Right lobe of liver (tissue), 6 donors: Measurements from ENCODE around the gene ZIC5. TPM values are rescaled to one million over a fixed set of nuclear protein-coding genes. Genes with fewer than 3 reads are reported as not detected.

Source experiments
- ATAC-seq, 4 donors: fragments of 200-7000 bp; cut with Tn5 transposase; one replicate each; pipeline ENCODE4 v1.9.1; 2020; ENCODE audit warnings: mild to moderate bottlenecking in 4 of 4, moderate library complexity in 4 of 4
- DNase-seq, 3 donors: peaks; one replicate each; pipeline ENCODE4 v3.0.0-alpha.2; 2020
- H3K27ac ChIP-seq, 3 donors: fragments of 200-600 bp; one replicate each; pipeline ENCODE4 v1.8.0; 2022
- H3K27me3 ChIP-seq, 2 donors: fragments of 200-600 bp; one replicate each; pipeline ENCODE4 v1.8.0; 2022
- H3K36me3 ChIP-seq, 4 donors: fragments of 200-600 bp; sonication (generic) in 1 of 4; one replicate each; pipeline versions ENCODE4 v1.5.1 to v1.8.0; 2017 to 2022; ENCODE audit warnings: control low read depth in 1 of 4
- H3K4me1 ChIP-seq, 4 donors: fragments of 200-600 bp; sonication (generic) in 1 of 4; one replicate each; pipeline versions ENCODE4 v1.5.1 to v1.8.0; 2017 to 2022; ENCODE audit warnings: control low read depth in 1 of 4
- H3K4me3 ChIP-seq, 3 donors: fragments of 200-600 bp; one replicate each; pipeline ENCODE4 v1.8.0; 2022
- H3K9me3 ChIP-seq, 4 donors: fragments of 200-600 bp; sonication (generic) in 1 of 4; one replicate each; pipeline versions ENCODE4 v1.5.1 to v1.8.0; 2017 to 2022; ENCODE audit warnings: control low read depth in 1 of 4
- CTCF ChIP-seq, 4 donors: fragments of 200-600 bp in 3 of 4; fragments of 450-650 bp in 1 of 4; IDR thresholded peaks; one replicate each; pipeline versions ENCODE4 v1.5.1 to v1.8.0; 2016 to 2022; ENCODE audit warnings: antibody characterized with exemption in 4 of 4, mild to moderate bottlenecking in 2 of 4
- POLR2A ChIP-seq: fragments of 450-650 bp; IDR thresholded peaks from one replicate; pipeline ENCODE4 v1.6.1; 2017; ENCODE audit warnings: antibody characterized with exemption, mild to moderate bottlenecking
- WGBS: methylation state at CpG from one replicate; pipeline ENCODE4 v1.1.6; 2018; ENCODE audit warnings: low coverage, low lambda C conversion rate; ENCODE audit not compliant: insufficient coverage; ENCODE audit errors: missing lambda C conversion rate; 5-methylcytosine and 5-hydroxymethylcytosine counted together
- intact Hi-C, 2 donors: fragments of 100-400 bp; cut with DNase I; formaldehyde crosslinking; loops; one replicate each; pipeline versions ENCODE4 v1.11.2 to v1.14.1; 2022
- total RNA-seq, 6 experiments: library from RNA; depleted of rRNA in 2 of 6; stranded (reverse); fragments of >200 nt in 2 of 6; fragmentation: NEBNext Ultra II Directional in 3 of 6; extraction: Animal tissue kit (Norgen Biotek cat#: 25700) in 3 of 6; gene quantifications; one replicate each; pipeline versions ENCODE4 v1.1.0 to v1.2.4, GENCODE V29; 2016 to 2023
- donor health status: DM: no; HTN: yes; CAD: no.
- donor health status: DM: no; HTN: no; CAD: no.
- donor health status: DM: no; HTN: no; CAD: no.
- donor health status: DM: no; HTN: yes; CAD: no.
- donor health status: DM: no; HTN: yes; CAD: no.

ZIC5 gene
- total RNA-seq, 6 experiments from 2014 or later = not detected

GRCh38 chr13:99978799-99979452 is 7.4 kb upstream of the ZIC5 start:
- TF ChIP-seq CTCF (IDR thresholded peaks at IDR 0.05) = no peak
- TF ChIP-seq POLR2A = no peak
- Histone ChIP-seq H3K36me3 (no peaks in the 10 kb centered on the region), H3K4me1 (peaks cover 0 to 19% (median 3%) of the 10 kb centered on the region in 4 donors), H3K4me3 (no peak overlapping the region), H3K27ac (no peak overlapping the region), H3K27me3 (peaks cover 19 to 71% of the 10 kb centered on the region in 2 donors), H3K9me3 (no peaks in the 10 kb centered on the region)
- 2% methylated on average over 15 of the region's 18 CpGs for WGBS
- intact Hi-C loops = no loop called here
- ATAC-seq (no peak), DNase-seq (no peak)

GRCh38 chr13:99977912-99978798 is 6.6 kb upstream of the ZIC5 start:
- ATAC-seq = no peak
- intact Hi-C loops = no loop called here
- peaks cover 11 to 71% of the 10 kb centered on the region in 2 donors for H3K27me3 ChIP-seq
- TF ChIP-seq POLR2A = no peak
- TF ChIP-seq CTCF (IDR thresholded peaks at IDR 0.05) = no peak
- H3K9me3 ChIP-seq = no peaks in the 10 kb centered on the region
- no peak overlapping the region for H3K27ac ChIP-seq
- H3K36me3 ChIP-seq = no peaks in the 10 kb centered on the region
- peaks cover 0 to 19% (median 3%) of the 10 kb centered on the region in 4 donors for H3K4me1 ChIP-seq
- no peak overlapping the region for H3K4me3 ChIP-seq
- 12% methylated on average over 43 of the region's 52 CpGs for WGBS
- DNase-seq = no peak

GRCh38 chr13:99977334-99977911 is 5.9 kb upstream of the ZIC5 start:
- no peak for DNase-seq
- 36% methylated on average over 7 of the region's 7 CpGs for WGBS
- intact Hi-C loops = no loop called here
- no peak overlapping the region for H3K4me3 ChIP-seq
- peaks cover 5 to 74% of the 10 kb centered on the region in 2 donors for H3K27me3 ChIP-seq
- peaks cover 0 to 18% (median 3%) of the 10 kb centered on the region in 4 donors for H3K4me1 ChIP-seq
- H3K36me3 ChIP-seq = no peaks in the 10 kb centered on the region
- no peak overlapping the region for H3K27ac ChIP-seq
- ATAC-seq = no peak
- H3K9me3 ChIP-seq = no peaks in the 10 kb centered on the region
- TF ChIP-seq POLR2A = no peak
- TF ChIP-seq CTCF (IDR thresholded peaks at IDR 0.05) = no peak

GRCh38 chr13:99976575-99976974 is 5.0 kb upstream of the ZIC5 start:
- Histone ChIP-seq H3K27ac (no peak overlapping the region), H3K4me1 (peaks cover 0 to 14% (median 3%) of the 10 kb centered on the region in 4 donors), H3K4me3 (no peak overlapping the region), H3K9me3 (no peaks in the 10 kb centered on the region), H3K36me3 (no peaks in the 10 kb centered on the region), H3K27me3 (peaks cover 9 to 82% of the 10 kb centered on the region in 2 donors)
- intact Hi-C loops = no loop called here
- DNase-seq (no peak), ATAC-seq (no peak)
- TF ChIP-seq POLR2A (no peak), CTCF (IDR thresholded peaks at IDR 0.05) (no peak)
- WGBS = 64% methylated on average over 5 of the region's 5 CpGs
